Measurements from ENCODE around the gene ZNF831.

- TF ChIP-seq, protein P1, sequence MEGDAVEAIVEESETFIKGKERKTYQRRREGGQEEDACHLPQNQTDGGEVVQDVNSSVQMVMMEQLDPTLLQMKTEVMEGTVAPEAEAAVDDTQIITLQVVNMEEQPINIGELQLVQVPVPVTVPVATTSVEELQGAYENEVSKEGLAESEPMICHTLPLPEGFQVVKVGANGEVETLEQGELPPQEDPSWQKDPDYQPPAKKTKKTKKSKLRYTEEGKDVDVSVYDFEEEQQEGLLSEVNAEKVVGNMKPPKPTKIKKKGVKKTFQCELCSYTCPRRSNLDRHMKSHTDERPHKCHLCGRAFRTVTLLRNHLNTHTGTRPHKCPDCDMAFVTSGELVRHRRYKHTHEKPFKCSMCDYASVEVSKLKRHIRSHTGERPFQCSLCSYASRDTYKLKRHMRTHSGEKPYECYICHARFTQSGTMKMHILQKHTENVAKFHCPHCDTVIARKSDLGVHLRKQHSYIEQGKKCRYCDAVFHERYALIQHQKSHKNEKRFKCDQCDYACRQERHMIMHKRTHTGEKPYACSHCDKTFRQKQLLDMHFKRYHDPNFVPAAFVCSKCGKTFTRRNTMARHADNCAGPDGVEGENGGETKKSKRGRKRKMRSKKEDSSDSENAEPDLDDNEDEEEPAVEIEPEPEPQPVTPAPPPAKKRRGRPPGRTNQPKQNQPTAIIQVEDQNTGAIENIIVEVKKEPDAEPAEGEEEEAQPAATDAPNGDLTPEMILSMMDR (IDR thresholded peaks at IDR 0.05; ENCODE audit: low read depth, low read length, poor library complexity, severe bottlenecking) = no peak
- no peak for TF ChIP-seq EZH2phosphoT487 (IDR thresholded peaks at IDR 0.05; ENCODE audit: borderline replicate concordance, low read length)
These were observed 26.1 kb upstream of the ZNF831 start for GRCh38 chr20:59137532-59137931.
